Suprapubic skin (tissue), 4 donors: ENCODE data around the gene NDUFC2. TPM values are rescaled to one million over a fixed set of nuclear protein-coding genes. Genes with fewer than 3 reads are reported as not detected.

Experiments
- DNase-seq, 2 donors: peaks; one replicate each; pipeline ENCODE4 v3.0.0-alpha.2; 2019; ENCODE audit warnings: low spot score in 2 of 2
- H3K27ac ChIP-seq: fragments of 200-600 bp; sonication (generic); one replicate; pipeline ENCODE4 v1.5.1; 2019
- H3K27me3 ChIP-seq: fragments of 200-600 bp; sonication (generic); one replicate; pipeline ENCODE4 v1.5.1; 2019
- H3K36me3 ChIP-seq: fragments of 200-600 bp; sonication (generic); one replicate; pipeline ENCODE4 v1.5.1; 2019
- H3K4me1 ChIP-seq: fragments of 200-600 bp; sonication (generic); one replicate; pipeline ENCODE4 v1.5.1; 2019
- H3K4me3 ChIP-seq: fragments of 200-600 bp; sonication (generic); one replicate; pipeline ENCODE4 v1.5.1; 2019; ENCODE audit warnings: mild to moderate bottlenecking
- H3K9me3 ChIP-seq: fragments of 200-600 bp; sonication (generic); one replicate; pipeline ENCODE4 v1.5.1; 2019
- EP300 ChIP-seq: sonication (generic); formaldehyde crosslinking; IDR thresholded peaks from one replicate; pipeline ENCODE4 v1.6.1; 2017; ENCODE audit warnings: antibody characterized with exemption
- POLR2A ChIP-seq, 2 donors: fragments of 450-650 bp; IDR thresholded peaks; one replicate each; pipeline ENCODE4 v1.6.1; 2017; ENCODE audit warnings: antibody characterized with exemption in 2 of 2, mild to moderate bottlenecking in 2 of 2, moderate library complexity in 2 of 2
- POLR2AphosphoS5 ChIP-seq, 3 donors: sonication (generic); formaldehyde crosslinking; IDR thresholded peaks; one replicate each; pipeline ENCODE4 v1.6.1; 2017; ENCODE audit warnings: antibody characterized with exemption in 3 of 3
- WGBS: methylation state at CpG from one replicate; pipeline ENCODE4 v1.1.5; 2018; 5-methylcytosine and 5-hydroxymethylcytosine counted together
- total RNA-seq, 4 donors: library from RNA; depleted of rRNA; stranded (reverse); fragments of >200 nt; gene quantifications; one replicate each; pipeline ENCODE4 v1.1.0, GENCODE V29; 2016
- TF ChIP-seq, protein P1 (sequence below), 2 donors: fragments of 200-600 bp in 1 of 2; fragments of 450-650 bp in 1 of 2; sonication (generic) in 1 of 2; IDR thresholded peaks; one replicate each; pipeline ENCODE4 v1.5.1; 2016 to 2019; ENCODE audit warnings: antibody characterized with exemption in 2 of 2, mild to moderate bottlenecking in 1 of 2, moderate library complexity in 1 of 2

The NDUFC2 gene
- 100 to 1,000 TPM; 100 to 161 (median 115) TPM for total RNA-seq

DNA sequence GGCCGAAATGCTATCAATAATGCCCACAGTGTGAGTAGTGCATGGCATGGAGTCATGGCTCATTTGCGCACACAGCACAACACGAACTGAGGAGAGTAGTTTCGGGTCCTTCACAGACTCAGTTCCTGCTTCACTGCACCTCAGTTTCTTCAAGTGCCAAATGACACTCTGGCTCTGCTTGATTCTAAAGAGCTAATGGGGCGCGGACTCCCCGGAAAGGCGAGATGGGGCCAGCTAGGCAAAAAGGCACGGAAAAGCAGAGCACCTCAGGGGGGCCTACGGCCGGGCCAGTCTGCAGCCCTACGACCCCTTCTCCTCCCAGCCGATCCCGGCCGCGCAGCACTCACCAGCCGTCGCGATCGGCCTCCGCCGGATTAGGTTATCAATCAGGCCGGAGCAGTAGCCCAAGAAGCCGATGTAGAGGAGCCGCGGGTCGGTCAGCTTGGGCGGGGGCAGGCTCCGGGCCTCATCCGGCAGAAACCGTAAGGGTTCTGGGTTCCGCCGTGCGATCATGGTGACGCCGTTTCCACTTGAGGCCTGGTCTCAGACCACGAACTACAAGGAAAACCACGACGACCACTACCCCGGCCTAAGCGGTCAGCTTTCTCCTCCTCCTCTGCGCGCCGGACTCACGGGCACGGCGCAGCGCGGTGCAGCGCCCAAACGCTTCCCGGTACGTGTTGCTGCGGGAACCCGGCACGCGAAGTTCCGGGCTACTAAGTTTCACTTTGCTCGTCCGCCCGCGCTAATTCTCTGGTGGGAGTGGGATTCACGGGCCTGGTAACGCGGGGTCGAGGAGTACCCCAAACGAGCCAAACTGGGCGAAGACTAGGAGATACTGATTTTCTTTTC, at the start of gene NDUFC2:
Gene NDUFC2, minus strand, starts transcription at position 631 of the 852 bp plus-strand sequence. Its CDS starts 118 bp downstream, at position 513.
- WGBS: under 1% methylated on average over 26 of the region's 68 CpGs
- peak within 1 kb of the TSS; percentile 95 for H3K4me3 ChIP-seq
- peak within 1 kb of the TSS; percentile 88 for H3K27ac ChIP-seq
- TF ChIP-seq POLR2AphosphoS5 (IDR thresholded peaks at IDR 0.05) (peak in 2 of 3 donors; percentile 44 to 92), POLR2A (IDR thresholded peaks at IDR 0.05) (peak in 1 of 2 donors; percentile 57), EP300 (no peak)
- TF ChIP-seq, protein P1, sequence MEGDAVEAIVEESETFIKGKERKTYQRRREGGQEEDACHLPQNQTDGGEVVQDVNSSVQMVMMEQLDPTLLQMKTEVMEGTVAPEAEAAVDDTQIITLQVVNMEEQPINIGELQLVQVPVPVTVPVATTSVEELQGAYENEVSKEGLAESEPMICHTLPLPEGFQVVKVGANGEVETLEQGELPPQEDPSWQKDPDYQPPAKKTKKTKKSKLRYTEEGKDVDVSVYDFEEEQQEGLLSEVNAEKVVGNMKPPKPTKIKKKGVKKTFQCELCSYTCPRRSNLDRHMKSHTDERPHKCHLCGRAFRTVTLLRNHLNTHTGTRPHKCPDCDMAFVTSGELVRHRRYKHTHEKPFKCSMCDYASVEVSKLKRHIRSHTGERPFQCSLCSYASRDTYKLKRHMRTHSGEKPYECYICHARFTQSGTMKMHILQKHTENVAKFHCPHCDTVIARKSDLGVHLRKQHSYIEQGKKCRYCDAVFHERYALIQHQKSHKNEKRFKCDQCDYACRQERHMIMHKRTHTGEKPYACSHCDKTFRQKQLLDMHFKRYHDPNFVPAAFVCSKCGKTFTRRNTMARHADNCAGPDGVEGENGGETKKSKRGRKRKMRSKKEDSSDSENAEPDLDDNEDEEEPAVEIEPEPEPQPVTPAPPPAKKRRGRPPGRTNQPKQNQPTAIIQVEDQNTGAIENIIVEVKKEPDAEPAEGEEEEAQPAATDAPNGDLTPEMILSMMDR (IDR thresholded peaks at IDR 0.05): no peak
- peaks cover 44% of the 10 kb centered on the region for H3K4me1 ChIP-seq
- no peaks in the 10 kb centered on the region for H3K27me3 ChIP-seq
- DNase-seq: peak; percentile 78 to 89
- no peaks in the 10 kb centered on the region for H3K9me3 ChIP-seq
- H3K36me3 ChIP-seq: no peaks in the 10 kb centered on the region

DNA sequence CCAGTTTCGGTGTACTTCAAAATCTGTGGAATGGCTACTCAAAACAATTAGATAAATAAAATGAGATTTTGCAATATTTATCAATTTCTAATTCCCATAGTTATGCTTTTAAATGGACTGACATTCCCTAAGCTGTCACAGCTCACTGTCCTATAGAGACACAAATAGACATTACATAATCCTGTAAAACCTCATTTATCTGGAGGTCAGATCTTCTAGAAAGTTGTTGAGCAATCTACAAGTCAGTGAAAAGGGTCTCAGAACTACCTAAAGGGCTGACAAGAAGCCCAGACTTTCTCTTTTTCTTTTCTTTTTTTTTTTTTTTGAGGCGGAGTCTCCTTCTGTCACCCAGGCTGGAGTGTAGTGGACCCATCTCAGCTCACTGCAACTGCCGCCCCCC, 47.7 kb upstream of the NDUFC2 start:
- H3K27ac ChIP-seq: no peak overlapping the region

GRCh38 chr11:78112582-78113275, 33.1 kb upstream of the NDUFC2 start:
- DNase-seq: no peak
- H3K36me3 ChIP-seq: peaks cover 60% of the 10 kb centered on the region
- TF ChIP-seq POLR2A (IDR thresholded peaks at IDR 0.05): no peak
- TF ChIP-seq, protein P1 (IDR thresholded peaks at IDR 0.05): no peak
- no peak for TF ChIP-seq EP300
- no peak for TF ChIP-seq POLR2AphosphoS5 (IDR thresholded peaks at IDR 0.05)
- WGBS: 74% methylated on average over 6 of the region's 6 CpGs
- no peaks in the 10 kb centered on the region for H3K27me3 ChIP-seq
- no peaks in the 10 kb centered on the region for H3K9me3 ChIP-seq
- H3K4me1 ChIP-seq: no peaks in the 10 kb centered on the region
- H3K4me3 ChIP-seq: no peak overlapping the region
- H3K27ac ChIP-seq: no peak overlapping the region

More for the DNA sequence above, 47.7 kb upstream of the NDUFC2 start:
- Histone ChIP-seq H3K9me3 (no peaks in the 10 kb centered on the region), H3K27me3 (no peaks in the 10 kb centered on the region), H3K4me1 (no peaks in the 10 kb centered on the region), H3K4me3 (no peak overlapping the region), H3K36me3 (peaks cover 6% of the 10 kb centered on the region)
- DNase-seq: no peak
- 98% methylated on average over 3 of the region's 3 CpGs for WGBS
- TF ChIP-seq, protein P1 (IDR thresholded peaks at IDR 0.05): no peak
- TF ChIP-seq POLR2A (IDR thresholded peaks at IDR 0.05) (no peak), POLR2AphosphoS5 (IDR thresholded peaks at IDR 0.05) (no peak), EP300 (no peak)

GRCh38 chr11:78111298-78111697, 31.6 kb upstream of the NDUFC2 start:
- Histone ChIP-seq H3K4me3 (no peak overlapping the region), H3K27ac (no peak overlapping the region), H3K4me1 (no peaks in the 10 kb centered on the region), H3K27me3 (no peaks in the 10 kb centered on the region), H3K9me3 (no peaks in the 10 kb centered on the region), H3K36me3 (peaks cover 59% of the 10 kb centered on the region)
- DNase-seq: no peak
- TF ChIP-seq, protein P1 (IDR thresholded peaks at IDR 0.05): no peak
- TF ChIP-seq POLR2A (IDR thresholded peaks at IDR 0.05) (no peak), EP300 (no peak), POLR2AphosphoS5 (IDR thresholded peaks at IDR 0.05) (no peak)
- 72% methylated on average over 2 of the region's 2 CpGs for WGBS

- no peak overlapping the region for H3K27ac ChIP-seq
- no peak for DNase-seq
- TF ChIP-seq EP300: no peak
- no peak for TF ChIP-seq POLR2A (IDR thresholded peaks at IDR 0.05)
- TF ChIP-seq, protein P1 (IDR thresholded peaks at IDR 0.05): no peak
- TF ChIP-seq POLR2AphosphoS5 (IDR thresholded peaks at IDR 0.05): no peak
- H3K9me3 ChIP-seq: no peaks in the 10 kb centered on the region
- peaks cover 55% of the 10 kb centered on the region for H3K36me3 ChIP-seq
- H3K4me1 ChIP-seq: no peaks in the 10 kb centered on the region
- 86% methylated on average over 2 of the region's 2 CpGs for WGBS
- H3K4me3 ChIP-seq: no peak overlapping the region
- H3K27me3 ChIP-seq: no peaks in the 10 kb centered on the region
Measured at GRCh38 chr11:78110830-78111229, 31.2 kb upstream of the NDUFC2 start.
